ENCODE data around the gene NUP54.

GRCh38 chr4:76156635-76157034 is 8.4 kb upstream of the NUP54 start:
- TF ChIP-seq POLR2AphosphoS5 (IDR thresholded peaks at IDR 0.05; ENCODE audit: low read depth, low read length) = no peak
- no peak for TF ChIP-seq POLR2A (IDR thresholded peaks at IDR 0.05; ENCODE audit: low read depth, low read length)
- no peak for TF ChIP-seq SPI1 (IDR thresholded peaks at IDR 0.05; ENCODE audit: low read depth, low read length)
- TF ChIP-seq TAF1 (IDR thresholded peaks at IDR 0.05; ENCODE audit: low read depth, low read length) = no peak
- TF ChIP-seq POU2F2 (IDR thresholded peaks at IDR 0.05; ENCODE audit: low read depth, low read length) = no peak
- TF ChIP-seq PAX5 (IDR thresholded peaks at IDR 0.05; ENCODE audit: insufficient read depth, low read length, severe bottlenecking) = no peak
